Glutamatergic neuron (in vitro differentiated cells): Measurements from ENCODE around the gene MANEA. TPM values are rescaled to one million over a fixed set of nuclear protein-coding genes. Genes with fewer than 3 reads are reported as not detected.

Experiments used
- DNase-seq: peaks from one replicate; pipeline ENCODE4 v3.0.0; 2022
- H3K27ac Mint-ChIP-seq: one replicate; pipeline ENCODE4 v1.8.0; 2020; ENCODE audit warnings: mild to moderate bottlenecking, mixed read lengths, inconsistent platforms; ENCODE audit not compliant: unreplicated experiment
- H3K27me3 Mint-ChIP-seq: one replicate; pipeline ENCODE4 v1.8.0; 2020; ENCODE audit warnings: mild to moderate bottlenecking, moderate library complexity, mixed read lengths, inconsistent platforms; ENCODE audit not compliant: unreplicated experiment
- H3K36me3 Mint-ChIP-seq: one replicate; pipeline ENCODE4 v1.8.0; 2020; ENCODE audit warnings: mild to moderate bottlenecking, mixed read lengths, inconsistent platforms; ENCODE audit not compliant: unreplicated experiment
- H3K4me1 Mint-ChIP-seq: one replicate; pipeline ENCODE4 v1.8.0; 2020; ENCODE audit warnings: mild to moderate bottlenecking, low read depth, mixed read lengths, inconsistent platforms; ENCODE audit not compliant: unreplicated experiment
- H3K4me3 Mint-ChIP-seq: one replicate; pipeline ENCODE4 v1.8.0; 2020; ENCODE audit warnings: mild to moderate bottlenecking, mixed read lengths, inconsistent platforms; ENCODE audit not compliant: unreplicated experiment
- H3K9me3 Mint-ChIP-seq: one replicate; pipeline ENCODE4 v1.8.0; 2020; ENCODE audit warnings: mild to moderate bottlenecking, moderate library complexity, mixed read lengths, inconsistent platforms; ENCODE audit not compliant: unreplicated experiment
- total RNA-seq: library from RNA; stranded (reverse); fragmentation: NEBNext Ultra II Directional; extraction: Animal tissue kit (Norgen Biotek cat#: 25700); gene quantifications from one replicate; pipeline ENCODE4 v1.2.1, GENCODE V29; 2021; ENCODE audit not compliant: unreplicated experiment
- TF ChIP-seq, protein P1 (sequence below): fragments of 200-600 bp; sonication (generic); IDR thresholded peaks from one replicate; pipeline ENCODE4 v1.5.0; 2021; ENCODE audit not compliant: partially characterized antibody, unreplicated experiment

The MANEA gene
- total RNA-seq, 1 donor from 2014 or later, result 11.7 TPM

DNA sequence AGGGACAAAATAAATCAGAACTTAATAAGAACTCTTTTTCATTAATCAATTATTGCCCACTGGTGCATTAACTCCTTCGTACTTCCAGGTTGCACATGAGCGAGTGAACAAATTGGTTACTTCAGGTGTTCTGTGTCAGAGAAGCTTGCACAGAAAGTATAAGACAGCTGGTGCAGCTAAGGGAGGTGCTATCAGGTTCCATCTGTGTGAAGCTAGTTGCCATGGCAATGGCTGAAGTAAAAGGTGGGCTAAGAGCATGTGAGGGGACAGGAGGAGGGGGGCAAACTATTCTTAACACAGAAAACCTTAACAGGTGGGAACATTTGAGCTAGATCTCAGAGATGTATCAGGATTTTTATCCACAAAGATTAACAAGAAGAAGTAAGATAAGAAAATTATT lies 81.6 kb downstream of the MANEA start:
- H3K4me3 Mint-ChIP-seq, result no peak overlapping the region
- no peaks in the 10 kb centered on the region for H3K36me3 Mint-ChIP-seq
- peaks cover 10% of the 10 kb centered on the region for H3K4me1 Mint-ChIP-seq
- H3K9me3 Mint-ChIP-seq, result no peaks in the 10 kb centered on the region
- no peak for DNase-seq
- TF ChIP-seq, protein P1, sequence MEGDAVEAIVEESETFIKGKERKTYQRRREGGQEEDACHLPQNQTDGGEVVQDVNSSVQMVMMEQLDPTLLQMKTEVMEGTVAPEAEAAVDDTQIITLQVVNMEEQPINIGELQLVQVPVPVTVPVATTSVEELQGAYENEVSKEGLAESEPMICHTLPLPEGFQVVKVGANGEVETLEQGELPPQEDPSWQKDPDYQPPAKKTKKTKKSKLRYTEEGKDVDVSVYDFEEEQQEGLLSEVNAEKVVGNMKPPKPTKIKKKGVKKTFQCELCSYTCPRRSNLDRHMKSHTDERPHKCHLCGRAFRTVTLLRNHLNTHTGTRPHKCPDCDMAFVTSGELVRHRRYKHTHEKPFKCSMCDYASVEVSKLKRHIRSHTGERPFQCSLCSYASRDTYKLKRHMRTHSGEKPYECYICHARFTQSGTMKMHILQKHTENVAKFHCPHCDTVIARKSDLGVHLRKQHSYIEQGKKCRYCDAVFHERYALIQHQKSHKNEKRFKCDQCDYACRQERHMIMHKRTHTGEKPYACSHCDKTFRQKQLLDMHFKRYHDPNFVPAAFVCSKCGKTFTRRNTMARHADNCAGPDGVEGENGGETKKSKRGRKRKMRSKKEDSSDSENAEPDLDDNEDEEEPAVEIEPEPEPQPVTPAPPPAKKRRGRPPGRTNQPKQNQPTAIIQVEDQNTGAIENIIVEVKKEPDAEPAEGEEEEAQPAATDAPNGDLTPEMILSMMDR, result no peak
- no peaks in the 10 kb centered on the region for H3K27me3 Mint-ChIP-seq
- peak overlapping the region; percentile 36 for H3K27ac Mint-ChIP-seq
